ENCODE data around the gene DISP3.

DISP3 gene

GRCh38 chr1:11567244-11568065, 88.5 kb downstream of the DISP3 start:
- TF ChIP-seq CTCF (IDR thresholded peaks at IDR 0.05; ENCODE audit: borderline replicate concordance, extremely low read depth, low read length, poor library complexity, severe bottlenecking) (no peak), EZH2 (IDR thresholded peaks at IDR 0.05; ENCODE audit: borderline replicate concordance, low read depth, low read length, severe bottlenecking) (no peak)
- H3K36me3 ChIP-seq (ENCODE audit: insufficient read depth, low read length) = no peaks in the 10 kb centered on the region
- DNase-seq = no peak
- no peaks in the 10 kb centered on the region for H3K27me3 ChIP-seq (ENCODE audit: insufficient read depth, low read length, poor library complexity)
- no peaks in the 10 kb centered on the region for H3K79me2 ChIP-seq (ENCODE audit: insufficient read depth, low read length)
- no peak overlapping the region for H3K4me2 ChIP-seq (ENCODE audit: insufficient read depth, low read length)
- no peak overlapping the region for H3K4me3 ChIP-seq (ENCODE audit: low read depth in 1 of 2, low read length in 2 of 2)
- H2AFZ ChIP-seq (ENCODE audit: low read depth, low read length) = no peak overlapping the region
- no peak for ATAC-seq (ENCODE audit: insufficient read depth, low read depth)
- no peak overlapping the region for H3K9ac ChIP-seq (ENCODE audit: low read depth, low read length)
- H3K4me1 ChIP-seq (ENCODE audit: insufficient read depth, low read length) = no peaks in the 10 kb centered on the region
- H4K20me1 ChIP-seq (ENCODE audit: insufficient read depth, low read length) = no peaks in the 10 kb centered on the region
- H3K9me3 ChIP-seq (ENCODE audit: insufficient read depth, low read length, severe bottlenecking) = no peaks in the 10 kb centered on the region
- H3K27ac ChIP-seq (ENCODE audit: low read length) = no peak overlapping the region

GRCh38 chr1:11568687-11569086, 89.7 kb downstream of the DISP3 start:
- H3K4me1 ChIP-seq (ENCODE audit: insufficient read depth, low read length) = no peaks in the 10 kb centered on the region
- no peak overlapping the region for H2AFZ ChIP-seq (ENCODE audit: low read depth, low read length)
- TF ChIP-seq EZH2 (IDR thresholded peaks at IDR 0.05; ENCODE audit: borderline replicate concordance, low read depth, low read length, severe bottlenecking) (no peak), CTCF (IDR thresholded peaks at IDR 0.05; ENCODE audit: borderline replicate concordance, extremely low read depth, low read length, poor library complexity, severe bottlenecking) (no peak)
- DNase-seq (no peak), ATAC-seq (ENCODE audit: insufficient read depth, low read depth) (no peak)
- no peaks in the 10 kb centered on the region for H3K79me2 ChIP-seq (ENCODE audit: insufficient read depth, low read length)
- no peak overlapping the region for H3K27ac ChIP-seq (ENCODE audit: low read length)
- H3K4me2 ChIP-seq (ENCODE audit: insufficient read depth, low read length) = no peak overlapping the region
- H3K9ac ChIP-seq (ENCODE audit: low read depth, low read length) = no peak overlapping the region
- H3K36me3 ChIP-seq (ENCODE audit: insufficient read depth, low read length) = no peaks in the 10 kb centered on the region
- no peak overlapping the region for H3K4me3 ChIP-seq (ENCODE audit: low read depth in 1 of 2, low read length in 2 of 2)
- 0 out of 2 replicates have a peak, but pooled peaks cover 2% of the 10 kb centered on the region for H4K20me1 ChIP-seq (ENCODE audit: insufficient read depth, low read length)
- no peaks in the 10 kb centered on the region for H3K27me3 ChIP-seq (ENCODE audit: insufficient read depth, low read length, poor library complexity)
- no peaks in the 10 kb centered on the region for H3K9me3 ChIP-seq (ENCODE audit: insufficient read depth, low read length, severe bottlenecking)

- H3K4me3 ChIP-seq (ENCODE audit: low read depth in 1 of 2, low read length in 2 of 2) = no peak overlapping the region
- H3K79me2 ChIP-seq (ENCODE audit: insufficient read depth, low read length) = no peaks in the 10 kb centered on the region
- H3K27me3 ChIP-seq (ENCODE audit: insufficient read depth, low read length, poor library complexity) = no peaks in the 10 kb centered on the region
- TF ChIP-seq EZH2 (IDR thresholded peaks at IDR 0.05; ENCODE audit: borderline replicate concordance, low read depth, low read length, severe bottlenecking) = no peak
- no peak for TF ChIP-seq CTCF (IDR thresholded peaks at IDR 0.05; ENCODE audit: borderline replicate concordance, extremely low read depth, low read length, poor library complexity, severe bottlenecking)
- no peaks in the 10 kb centered on the region for H3K4me1 ChIP-seq (ENCODE audit: insufficient read depth, low read length)
- H2AFZ ChIP-seq (ENCODE audit: low read depth, low read length) = no peak overlapping the region
- H4K20me1 ChIP-seq (ENCODE audit: insufficient read depth, low read length) = 0 out of 2 replicates have a peak, but pooled peaks cover 2% of the 10 kb centered on the region
- H3K9me3 ChIP-seq (ENCODE audit: insufficient read depth, low read length, severe bottlenecking) = no peaks in the 10 kb centered on the region
- no peak overlapping the region for H3K4me2 ChIP-seq (ENCODE audit: insufficient read depth, low read length)
- DNase-seq (no peak), ATAC-seq (ENCODE audit: insufficient read depth, low read depth) (no peak)
- H3K27ac ChIP-seq (ENCODE audit: low read length) = no peak overlapping the region
- no peak overlapping the region for H3K9ac ChIP-seq (ENCODE audit: low read depth, low read length)
- H3K36me3 ChIP-seq (ENCODE audit: insufficient read depth, low read length) = no peaks in the 10 kb centered on the region
These were observed 90.6 kb downstream of the DISP3 start for GRCh38 chr1:11569551-11569950.

Data from DND-41 (cell line).